GM21576 (cell line): Measurements from ENCODE around the gene UBR1.
"Not testable (repeated sequence)": the region's sequence is repeated elsewhere in the genome, so short reads cannot be mapped to it uniquely, and the experiment has no call there.

ENCODE experiments used
- ATAC-seq: cut with Tn5 transposase; IDR thresholded peaks from one replicate; pipeline ENCODE4 v1.9.1; 2021; ENCODE audit warnings: mild to moderate bottlenecking, moderate library complexity; ENCODE audit not compliant: unreplicated experiment

The UBR1 gene

DNA sequence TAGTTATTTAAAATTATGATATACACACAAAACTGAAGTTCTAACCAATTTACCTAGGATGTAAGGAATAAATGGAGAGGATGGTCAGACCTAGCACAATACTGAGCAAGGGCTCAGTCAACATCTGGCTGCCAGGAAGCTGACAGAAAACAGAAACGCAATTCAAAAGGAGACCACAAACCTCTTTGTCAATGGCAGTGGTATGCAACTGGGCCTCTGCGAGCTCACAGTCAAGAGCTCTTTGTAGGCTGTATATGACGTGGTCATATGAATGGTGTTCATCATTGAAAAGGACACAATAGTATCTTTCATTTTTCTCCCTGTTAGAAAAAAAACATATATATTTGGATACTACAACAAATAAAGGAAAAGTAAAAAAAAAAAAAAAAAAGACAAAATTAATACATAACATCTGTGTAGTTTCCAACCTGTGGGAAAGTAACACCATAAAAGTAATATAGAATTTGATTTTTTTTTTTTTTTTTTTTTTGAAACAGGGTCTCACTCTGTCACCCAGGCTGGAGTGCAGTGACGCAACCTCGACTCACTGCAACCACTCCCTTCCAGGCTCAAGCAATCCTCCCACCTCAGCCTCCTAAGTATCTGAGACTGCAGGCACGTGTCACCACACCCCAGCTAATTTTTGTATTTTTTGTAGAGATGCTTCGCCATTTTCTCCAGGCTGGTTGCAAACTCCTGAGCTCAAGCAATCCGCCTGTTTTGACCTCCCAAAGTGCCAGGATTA is 37.9 kb downstream of the UBR1 start:
- ATAC-seq, result no peak

DNA sequence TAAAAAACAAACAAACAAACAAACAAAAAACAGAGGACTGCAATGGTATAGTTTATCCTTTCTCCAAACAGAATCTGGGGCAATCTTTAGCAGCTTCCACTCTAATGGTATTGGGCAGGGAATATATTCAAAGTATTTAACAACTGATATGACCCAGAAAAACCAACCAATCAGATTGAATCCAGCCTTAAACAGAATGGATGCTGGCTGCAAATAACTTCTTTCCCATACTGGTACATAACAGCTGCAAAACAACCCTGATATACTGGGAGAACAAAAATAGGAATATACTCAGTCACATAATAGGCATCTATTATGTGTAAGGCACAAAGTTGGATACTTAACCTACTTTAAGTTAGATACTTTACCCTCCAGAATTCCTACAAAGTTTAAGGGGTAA is 49.1 kb downstream of the UBR1 start:
- no peak for ATAC-seq

DNA sequence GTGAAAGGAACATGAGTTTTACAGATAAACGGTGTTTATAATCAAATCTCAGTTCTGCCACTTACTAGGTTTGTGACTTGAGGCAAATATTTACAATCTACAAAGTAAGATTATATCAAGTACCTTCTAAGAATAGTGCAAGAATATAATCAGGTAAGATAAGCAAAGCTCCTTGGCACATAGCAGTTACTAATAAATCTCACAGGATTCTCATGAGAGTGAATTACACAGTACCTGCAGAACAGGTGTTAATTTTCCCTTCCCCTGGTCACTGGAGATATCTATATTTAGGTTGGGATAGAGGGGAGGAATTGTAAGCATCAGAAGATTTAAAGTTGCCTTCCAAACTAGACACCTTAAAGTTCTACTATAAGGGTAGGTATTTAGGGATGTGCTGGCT is 53.0 kb downstream of the UBR1 start:
- ATAC-seq, result no peak

DNA sequence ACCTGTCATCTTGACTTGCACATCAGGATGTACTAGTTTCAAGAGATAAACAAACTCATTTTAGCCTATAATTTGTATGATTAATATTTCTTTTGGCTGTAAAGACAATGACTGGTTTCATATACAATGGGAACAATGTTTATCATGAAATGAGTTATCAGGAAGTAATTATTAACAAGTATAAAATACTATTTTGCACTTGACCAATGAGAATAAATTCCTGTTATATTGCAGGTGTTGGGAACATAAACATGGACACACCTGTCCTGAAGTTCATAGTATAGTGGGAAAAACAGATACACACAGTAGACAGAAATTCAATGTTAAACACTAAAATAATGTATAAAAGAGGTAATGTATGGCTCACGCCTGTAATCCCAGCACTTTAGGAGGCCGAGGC is 56.9 kb downstream of the UBR1 start:
- ATAC-seq, result no peak

DNA sequence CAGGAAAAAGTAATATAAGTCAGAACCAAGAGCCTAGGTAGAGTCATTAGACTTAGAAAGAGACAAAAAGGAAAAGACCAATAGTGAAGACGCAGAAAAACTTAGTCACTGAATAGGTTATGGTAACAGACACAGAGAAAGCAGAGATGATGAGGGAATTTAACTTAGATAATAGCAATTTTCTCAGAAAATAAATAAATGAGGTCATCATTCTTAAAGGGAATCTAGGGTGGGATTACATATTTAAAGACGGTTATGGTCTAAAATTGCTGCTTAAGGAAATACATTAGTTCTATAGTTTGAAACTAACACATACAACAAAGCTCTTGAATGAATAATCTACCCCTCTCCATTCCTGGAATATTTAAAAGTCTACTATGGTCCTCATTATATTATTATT is 59.4 kb downstream of the UBR1 start:
- ATAC-seq, result no peak

DNA sequence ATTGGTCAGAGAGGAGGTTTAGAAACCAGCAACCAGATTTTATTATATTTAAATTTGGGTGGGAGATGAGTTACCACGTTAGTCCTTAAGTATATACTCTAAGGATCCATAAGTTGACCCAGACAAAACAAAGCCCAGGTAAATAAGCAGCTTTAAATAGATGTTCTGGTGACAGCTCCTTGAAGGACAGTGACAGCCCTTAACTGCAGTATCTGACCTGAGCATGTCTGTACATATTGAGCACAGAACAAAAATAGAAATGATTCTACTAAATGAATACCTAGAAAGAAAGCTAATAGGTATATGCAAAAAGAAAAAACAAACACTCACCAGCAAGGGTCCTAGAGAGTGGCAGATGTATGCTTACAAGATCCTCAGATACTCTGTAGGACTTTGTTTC is 63.0 kb downstream of the UBR1 start:
- ATAC-seq, result no peak

DNA sequence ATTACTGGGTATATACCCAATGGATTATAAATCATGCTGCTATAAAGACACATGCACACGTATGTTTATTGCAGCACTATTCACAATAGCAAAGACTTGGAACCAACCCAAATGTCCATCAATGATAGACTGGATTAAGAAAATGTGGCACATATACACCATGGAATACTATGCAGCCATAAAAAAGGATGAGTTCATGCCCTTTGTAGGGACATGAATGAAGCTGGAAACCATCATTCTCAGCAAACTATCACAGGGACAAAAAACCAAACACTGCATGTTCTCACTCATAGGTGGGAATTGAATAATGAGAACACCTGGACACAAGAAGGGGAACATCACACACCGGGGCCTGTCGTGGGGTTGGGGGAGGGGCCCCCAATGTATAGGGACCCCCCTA is 64.8 kb downstream of the UBR1 start:
- not testable (repeated sequence) for ATAC-seq

DNA sequence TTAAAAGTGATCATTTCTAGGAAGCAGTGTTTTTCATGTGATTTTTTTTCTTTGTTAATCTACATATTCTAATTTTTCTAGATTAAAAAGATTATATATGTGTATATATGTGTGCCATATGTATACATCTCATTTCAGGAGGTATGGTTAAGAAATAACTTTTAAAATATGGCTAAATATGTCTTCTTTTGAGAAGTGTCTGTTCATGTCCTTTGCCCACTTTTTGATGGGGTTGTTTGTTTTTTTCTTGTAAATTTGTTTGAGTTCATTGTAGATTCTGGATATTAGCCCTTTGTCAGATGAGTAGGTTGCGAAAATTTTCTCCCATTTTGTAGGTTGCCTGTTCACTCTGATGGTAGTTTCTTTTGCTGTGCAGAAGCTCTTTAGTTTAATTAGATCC is 70.6 kb downstream of the UBR1 start:
- not testable (repeated sequence) for ATAC-seq

DNA sequence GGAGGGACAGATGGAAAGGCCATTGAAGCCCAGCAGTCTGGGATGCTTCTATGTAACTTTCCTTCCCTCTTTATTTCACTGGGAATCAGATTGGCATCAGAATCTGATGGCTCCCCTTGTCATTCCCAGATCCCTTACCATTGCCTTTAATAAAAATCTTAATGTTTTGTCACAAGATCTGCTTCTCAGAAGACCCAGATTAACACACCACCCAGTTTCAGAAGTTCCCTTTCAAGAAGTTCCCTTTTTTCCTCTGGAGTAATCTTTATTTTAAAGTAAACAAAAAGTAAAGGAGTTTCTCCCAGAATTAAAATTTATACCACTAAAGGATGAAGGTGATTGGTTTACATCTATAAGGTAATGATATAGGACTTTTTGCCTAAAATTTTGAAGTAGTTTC is 76.4 kb downstream of the UBR1 start:
- no peak for ATAC-seq

DNA sequence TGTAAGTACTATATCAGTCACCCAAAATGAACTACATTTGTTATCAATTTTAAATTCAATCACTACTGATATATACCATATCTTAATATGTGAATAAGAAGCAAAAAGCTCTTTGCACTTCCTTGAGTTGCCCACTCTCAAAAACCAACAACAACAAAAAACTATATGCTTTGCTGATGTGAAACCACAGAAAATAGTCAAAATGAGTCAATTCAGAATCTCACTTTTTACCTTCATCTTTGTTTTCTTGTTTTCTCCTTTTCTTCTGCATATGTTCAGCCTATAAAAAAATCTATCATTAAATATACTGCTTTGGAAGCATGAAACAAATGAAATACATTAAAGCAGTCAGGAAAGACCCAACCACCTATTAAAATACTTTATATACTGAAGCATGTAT is 80.7 kb downstream of the UBR1 start:
- ATAC-seq, result no peak

DNA sequence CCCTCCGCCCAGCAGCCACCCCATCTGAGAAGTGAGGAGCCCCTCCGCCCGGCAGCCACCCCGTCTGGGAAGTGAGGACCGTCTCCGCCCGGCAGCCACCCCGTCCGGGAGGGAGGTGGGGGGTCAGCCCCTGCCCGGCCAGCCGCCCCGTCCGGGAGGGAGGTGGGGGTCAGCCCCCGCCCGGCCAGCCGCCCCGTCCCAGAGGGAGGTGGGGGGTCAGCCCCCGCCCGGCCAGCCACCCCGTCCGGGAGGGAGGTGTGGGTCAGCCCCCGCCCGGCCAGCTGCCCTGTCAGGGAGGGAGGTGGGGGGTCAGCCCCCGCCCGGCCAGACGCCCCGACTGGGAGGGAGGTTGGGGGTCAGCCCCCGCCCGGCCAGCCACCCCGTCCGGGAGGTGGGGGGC is 91.2 kb downstream of the UBR1 start:
- not testable (repeated sequence) for ATAC-seq

DNA sequence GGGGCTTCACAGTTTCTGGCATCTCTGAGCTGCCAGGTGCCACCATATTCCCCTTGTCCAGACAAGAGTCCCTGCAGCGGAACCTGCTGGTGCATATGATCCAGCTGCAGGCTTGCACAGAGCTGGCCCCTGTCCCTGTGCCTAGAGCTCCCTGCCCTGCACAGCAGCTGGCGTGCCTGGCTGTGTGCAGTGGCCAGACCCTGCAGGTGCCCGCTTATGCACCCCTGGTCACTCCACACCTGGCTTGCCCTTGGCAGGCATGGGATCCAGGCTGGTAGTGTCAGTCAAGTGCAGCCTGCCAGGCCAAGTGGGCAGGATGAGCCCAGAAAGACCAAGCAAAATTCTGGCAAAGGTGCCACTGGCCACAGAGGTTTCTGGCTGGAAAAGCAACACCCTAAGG is 96.6 kb downstream of the UBR1 start:
- ATAC-seq, result no peak

DNA sequence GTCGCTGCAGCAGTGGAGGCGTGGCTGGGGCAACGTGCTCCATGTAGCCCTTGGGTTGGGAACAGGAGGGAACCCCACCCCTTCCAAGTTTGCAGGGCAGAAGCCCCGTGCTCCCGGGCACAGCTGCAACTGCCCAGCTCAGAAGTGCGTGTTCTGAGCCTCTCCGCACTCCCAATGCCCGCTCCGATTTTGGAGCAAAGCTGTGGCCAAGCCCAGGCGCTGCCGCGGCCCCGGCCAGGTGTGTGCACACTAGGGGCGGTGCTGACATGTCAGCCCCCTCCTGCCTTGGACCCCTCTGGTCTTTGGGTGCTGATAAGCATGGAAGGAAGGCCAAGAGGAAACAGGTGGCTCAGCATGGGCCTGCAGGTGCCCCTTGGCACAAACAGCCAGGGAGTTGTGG is 97.7 kb downstream of the UBR1 start:
- no peak for ATAC-seq

DNA sequence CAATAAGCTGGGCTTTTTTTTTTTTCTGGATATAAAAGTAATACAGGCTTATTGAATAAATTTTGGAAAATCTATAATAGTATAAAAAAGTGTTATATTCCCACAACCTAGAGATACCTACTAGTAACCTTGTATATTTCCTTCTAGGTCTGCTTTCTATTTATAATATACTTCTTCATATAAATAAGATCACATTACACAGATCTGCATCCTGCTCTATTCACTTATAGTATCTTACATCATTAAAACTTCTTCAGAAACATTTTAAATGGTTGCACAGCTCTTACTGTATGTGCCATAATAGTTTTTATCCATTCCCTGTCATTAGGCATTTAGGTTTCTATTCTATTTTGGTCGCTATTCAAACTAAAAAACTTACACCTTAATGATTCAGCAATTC is 98.3 kb downstream of the UBR1 start:
- no peak for ATAC-seq

DNA sequence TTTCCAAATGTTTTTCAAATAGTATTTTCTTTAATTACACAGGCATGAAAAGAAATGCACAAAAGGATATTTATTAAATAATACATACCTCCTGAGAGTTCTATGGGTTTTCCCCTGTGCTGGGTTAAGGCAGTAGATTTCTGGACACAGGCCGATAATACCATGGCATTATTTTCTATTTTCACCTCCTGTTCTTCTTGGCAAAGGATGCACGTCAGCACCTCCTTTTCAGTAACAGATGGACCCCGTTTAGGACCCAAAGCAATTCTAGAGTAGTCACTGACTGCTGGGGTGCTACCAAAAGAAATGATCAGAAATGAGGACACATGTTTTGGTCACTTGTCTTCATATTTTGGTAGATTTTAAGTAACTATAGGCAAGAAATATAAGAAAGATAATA is 98.8 kb downstream of the UBR1 start:
- ATAC-seq, result no peak

DNA sequence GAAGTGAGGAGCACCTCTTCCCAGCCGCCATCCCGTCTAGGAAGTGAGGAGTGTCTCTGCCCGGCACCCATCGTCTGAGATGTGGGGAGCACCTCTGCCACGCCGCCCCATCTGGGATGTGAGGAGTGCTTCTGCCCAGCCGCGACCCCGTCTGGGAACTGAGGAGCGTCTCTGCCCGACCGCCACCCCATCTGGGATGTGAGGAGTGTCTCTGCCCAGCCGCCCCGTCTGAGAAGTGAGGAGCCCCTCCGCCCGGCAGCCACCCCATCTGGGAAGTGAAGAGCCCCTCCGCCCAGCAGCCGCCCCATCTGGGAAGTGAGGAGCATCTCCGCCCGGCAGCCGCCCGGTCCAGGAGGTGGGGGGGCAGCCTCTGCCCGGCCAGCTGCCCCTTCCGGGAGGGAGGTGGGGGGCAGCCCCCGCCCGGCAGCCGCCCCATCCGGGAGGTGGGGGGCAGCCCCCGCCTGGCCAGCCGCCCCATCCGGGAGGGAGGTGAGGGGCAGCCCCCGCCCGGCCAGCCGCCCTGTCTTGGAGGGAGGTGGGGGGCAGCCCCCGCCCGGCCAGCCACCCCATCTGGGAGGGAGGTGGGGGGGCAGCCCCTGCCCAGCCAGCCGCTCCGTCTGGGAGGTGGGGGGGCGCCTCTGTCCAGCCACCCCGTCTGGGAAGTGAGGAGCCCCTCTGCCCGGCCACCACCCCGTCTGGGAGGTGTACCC is 100.8 kb downstream of the UBR1 start:
- ATAC-seq, result not testable (repeated sequence)

DNA sequence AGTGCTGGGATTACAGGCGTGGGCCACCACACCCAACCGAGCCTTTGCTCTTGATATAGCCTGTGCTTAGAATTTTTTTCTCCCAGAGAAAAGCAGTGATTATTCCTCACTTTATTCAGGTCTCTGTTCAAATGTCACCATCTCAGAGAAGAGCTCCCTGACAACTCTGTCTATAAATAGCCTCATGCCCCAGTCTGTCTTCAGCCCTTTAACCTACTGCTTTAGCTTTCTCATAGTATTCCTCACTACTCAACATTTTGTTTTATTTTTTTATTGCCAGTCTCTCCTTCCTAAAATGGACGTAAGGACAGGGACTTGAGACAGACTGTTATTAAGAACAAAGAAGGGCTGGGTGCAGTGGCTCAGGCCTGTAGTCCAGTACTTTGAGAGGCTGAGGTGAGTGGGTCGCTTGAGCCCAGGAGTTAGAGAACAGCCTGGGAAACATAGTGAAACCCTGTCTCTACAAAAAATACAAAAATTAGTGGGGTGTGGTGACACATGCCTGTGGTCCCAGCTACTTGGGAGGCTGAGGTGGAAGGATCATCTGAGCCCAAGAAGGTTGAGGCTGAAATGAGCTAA is 106.5 kb downstream of the UBR1 start:
- ATAC-seq, result no peak

DNA sequence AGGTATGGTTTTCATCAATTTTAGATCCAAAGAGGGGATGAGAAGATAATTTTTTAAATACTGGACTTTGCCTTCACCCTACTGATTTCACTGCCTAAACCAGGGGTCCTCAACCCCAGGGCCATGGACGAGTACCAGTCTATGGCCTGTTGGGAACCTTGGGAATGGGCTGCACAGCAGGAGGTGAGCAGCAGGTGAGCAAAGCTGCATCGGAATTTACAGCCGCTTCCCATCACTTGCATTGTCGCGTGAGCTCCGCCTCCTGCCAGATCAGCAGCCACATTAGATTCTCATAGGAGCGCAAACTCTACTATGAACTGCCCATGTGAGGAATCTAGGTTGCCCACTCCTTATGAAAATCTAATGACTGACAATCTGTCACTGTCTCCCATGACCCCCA is 109.0 kb downstream of the UBR1 start:
- ATAC-seq, result no peak

DNA sequence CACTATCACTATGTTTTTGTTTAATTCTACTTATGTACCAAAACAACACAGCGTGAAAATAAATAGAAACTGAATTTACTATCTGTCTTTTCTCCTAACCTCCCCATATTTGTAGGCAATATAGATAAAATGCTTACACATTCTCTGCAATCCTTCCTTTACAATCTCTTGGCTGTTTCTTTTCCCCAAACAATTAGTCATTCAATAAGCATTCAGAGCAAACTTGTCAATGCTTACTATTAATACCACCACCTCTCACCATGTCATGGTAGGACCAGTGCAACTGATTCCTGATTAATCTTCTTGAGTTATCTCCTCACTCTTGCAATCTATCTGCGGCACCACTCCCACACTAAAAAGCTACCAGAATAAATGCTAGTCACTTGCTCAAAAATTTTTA is 111.3 kb downstream of the UBR1 start:
- no peak for ATAC-seq

DNA sequence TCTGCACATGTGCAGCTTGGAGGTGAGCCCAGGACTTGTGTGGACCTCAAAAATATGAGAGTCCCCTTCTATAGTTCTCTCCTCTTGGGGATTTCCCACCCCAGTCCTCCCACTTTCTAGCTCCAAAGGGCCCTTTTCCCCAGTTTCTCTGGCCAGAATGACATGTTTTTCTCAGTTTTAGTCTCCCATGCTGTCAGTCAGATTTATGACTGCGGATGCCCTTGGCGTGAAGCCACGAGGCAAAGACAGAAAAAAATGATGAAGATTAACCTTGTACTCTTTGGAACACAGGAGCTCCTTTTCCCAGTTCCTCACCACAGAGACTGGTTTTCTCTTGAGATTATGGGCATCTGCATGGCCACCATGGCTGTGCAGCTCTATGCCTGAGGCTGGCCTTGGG is 113.2 kb downstream of the UBR1 start:
- ATAC-seq, result no peak

DNA sequence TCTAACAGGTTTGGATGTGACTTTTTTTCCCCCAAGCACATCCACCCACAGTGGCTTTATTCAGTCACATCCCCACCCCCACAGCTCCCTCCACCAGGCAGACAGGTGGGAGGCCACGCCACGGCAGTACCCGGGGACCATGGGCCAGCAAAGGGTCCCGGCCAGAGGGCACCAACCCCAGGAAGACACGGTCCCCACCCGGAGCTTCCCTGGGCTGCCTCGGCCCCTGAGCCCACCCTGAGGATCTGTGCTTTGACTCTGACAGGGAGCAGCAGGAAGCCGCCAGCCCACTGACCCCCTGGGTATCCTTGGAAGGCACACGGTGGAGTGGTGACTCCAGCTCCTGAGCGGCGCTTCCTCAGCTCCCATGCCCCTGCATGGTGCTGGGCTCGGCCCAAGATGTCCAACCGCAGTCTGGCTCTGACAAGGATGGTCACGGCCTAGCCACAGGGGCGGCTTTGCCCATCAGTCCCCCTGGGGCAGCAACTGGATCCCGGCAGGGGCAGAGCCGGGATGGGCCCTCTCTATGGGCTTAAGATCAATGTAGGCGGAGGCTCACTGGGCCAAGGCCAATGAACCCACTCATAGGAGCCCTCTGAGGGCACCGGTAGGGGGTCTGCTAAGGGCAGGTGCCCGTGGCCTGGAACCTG is 119.0 kb downstream of the UBR1 start:
- no peak for ATAC-seq

DNA sequence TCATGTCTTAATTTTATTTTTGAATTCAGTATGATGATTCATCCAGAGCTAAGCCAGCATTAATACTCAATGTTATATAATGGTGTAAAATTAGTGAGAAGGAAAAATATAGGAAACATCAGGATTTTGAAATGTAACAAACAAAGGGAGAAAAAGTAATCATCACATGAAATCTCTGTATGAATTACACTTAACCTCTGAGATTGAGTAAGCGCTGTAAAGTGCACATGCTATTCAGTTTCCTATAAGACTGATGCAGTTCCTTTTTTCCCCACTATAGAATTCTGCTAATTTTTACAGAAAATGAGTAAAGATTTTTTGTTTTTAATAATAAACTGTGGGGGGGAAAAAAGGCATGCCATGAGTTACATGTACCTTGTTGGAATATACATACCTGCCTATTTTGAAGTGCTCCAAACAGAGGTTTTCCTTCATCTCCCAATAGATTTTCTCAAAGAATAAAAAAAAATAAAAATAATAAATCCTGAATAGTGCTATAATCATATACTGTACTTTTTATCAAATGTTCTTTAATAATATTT is 121.3 kb downstream of the UBR1 start:
- ATAC-seq, result no peak
